Neural progenitor cell (in vitro differentiated cells): Measurements from ENCODE around the gene HES5. TPM values are rescaled to one million over a fixed set of nuclear protein-coding genes. Genes with fewer than 3 reads are reported as not detected.

ENCODE experiments used
- DNase-seq: peaks from one replicate; pipeline ENCODE4 v3.0.0-alpha.2; 2016; ENCODE audit warnings: low spot score
- H2AFZ ChIP-seq: fragments of 200-600 bp; sonication (generic); replicated peaks from 2 replicates; pipeline ENCODE4 v1.6.1; 2016; ENCODE audit warnings: antibody characterized with exemption
- H3F3A ChIP-seq: fragments of 200-600 bp; sonication (generic); 2 replicates; pipeline ENCODE4 v1.6.1; 2016; ENCODE audit warnings: antibody characterized with exemption, low read depth
- H3K27ac ChIP-seq: fragments of 200-600 bp; sonication (generic); 2 replicates; pipeline ENCODE4 v1.5.1; 2016; ENCODE audit warnings: mild to moderate bottlenecking
- H3K27me3 ChIP-seq: fragments of 200-600 bp; sonication (generic); 2 replicates; pipeline ENCODE4 v1.6.1; 2016; ENCODE audit warnings: mild to moderate bottlenecking, moderate library complexity
- H3K36me3 ChIP-seq: fragments of 200-600 bp; sonication (generic); 2 replicates; pipeline ENCODE4 v1.5.1; 2016
- H3K4me1 ChIP-seq: fragments of 200-600 bp; sonication (generic); 2 replicates; pipeline ENCODE4 v1.6.1; 2016; ENCODE audit warnings: mixed run types
- H3K4me2 ChIP-seq: fragments of 200-600 bp; sonication (generic); 2 replicates; pipeline ENCODE4 v1.6.1; 2016
- H3K4me3 ChIP-seq: fragments of 200-600 bp; sonication (generic); 2 replicates; pipeline ENCODE4 v1.5.1; 2016
- H3K79me2 ChIP-seq: fragments of 200-600 bp; sonication (generic); 2 replicates; pipeline ENCODE4 v1.6.1; 2016; ENCODE audit warnings: low read depth
- H3K9ac ChIP-seq: fragments of 200-600 bp; sonication (generic); 2 replicates; pipeline ENCODE4 v1.6.1; 2016
- H3K9me3 ChIP-seq: fragments of 200-600 bp; sonication (generic); 2 replicates; pipeline ENCODE4 v1.5.1; 2016; ENCODE audit warnings: low read depth
- H4K20me1 ChIP-seq: fragments of 200-600 bp; sonication (generic); 2 replicates; pipeline ENCODE4 v1.6.1; 2016; ENCODE audit warnings: low read depth
- H3K27ac Mint-ChIP-seq: 3 replicates; pipeline ENCODE4 v1.8.0; 2021; ENCODE audit warnings: mixed read lengths
- H3K27me3 Mint-ChIP-seq: 2 replicates; pipeline ENCODE4 v1.8.0; 2022; ENCODE audit warnings: low read depth, mild to moderate bottlenecking, inconsistent platforms, moderate library complexity, mixed read lengths; ENCODE audit not compliant: insufficient read depth
- H3K36me3 Mint-ChIP-seq: 3 replicates; pipeline ENCODE4 v1.8.0; 2021; ENCODE audit warnings: mixed read lengths
- H3K4me1 Mint-ChIP-seq: 3 replicates; pipeline ENCODE4 v1.8.0; 2021; ENCODE audit warnings: mixed read lengths
- H3K4me3 Mint-ChIP-seq: 3 replicates; pipeline ENCODE4 v1.8.0; 2021; ENCODE audit warnings: mild to moderate bottlenecking, moderate library complexity, mixed read lengths
- H3K9me3 Mint-ChIP-seq: 3 replicates; pipeline ENCODE4 v1.8.0; 2020; ENCODE audit warnings: mixed read lengths
- EZH2 ChIP-seq: fragments of 200-600 bp; sonication (generic); IDR thresholded peaks from 2 replicates; pipeline ENCODE4 v1.6.1; 2017; ENCODE audit warnings: antibody characterized with exemption, mild to moderate bottlenecking, moderate library complexity
- EZH2phosphoT487 ChIP-seq: fragments of 200-600 bp; sonication (generic); IDR thresholded peaks from 2 replicates; pipeline ENCODE4 v1.6.1; 2017; ENCODE audit warnings: antibody characterized with exemption
- total RNA-seq: library from RNA; depleted of rRNA; stranded (reverse); fragments of >200 nt; gene quantifications from 2 replicates; pipeline ENCODE4 v1.2.3, GENCODE V29; 2015; ENCODE audit warnings: low replicate concordance
- TF ChIP-seq, protein P1 (sequence below): fragments of 200-600 bp; sonication (generic); IDR thresholded peaks from 2 replicates; pipeline ENCODE4 v1.5.1; 2017; ENCODE audit warnings: antibody characterized with exemption, mild to moderate bottlenecking

Gene HES5
- total RNA-seq, 1 donor from 2014 or later, result 6.4 TPM

DNA sequence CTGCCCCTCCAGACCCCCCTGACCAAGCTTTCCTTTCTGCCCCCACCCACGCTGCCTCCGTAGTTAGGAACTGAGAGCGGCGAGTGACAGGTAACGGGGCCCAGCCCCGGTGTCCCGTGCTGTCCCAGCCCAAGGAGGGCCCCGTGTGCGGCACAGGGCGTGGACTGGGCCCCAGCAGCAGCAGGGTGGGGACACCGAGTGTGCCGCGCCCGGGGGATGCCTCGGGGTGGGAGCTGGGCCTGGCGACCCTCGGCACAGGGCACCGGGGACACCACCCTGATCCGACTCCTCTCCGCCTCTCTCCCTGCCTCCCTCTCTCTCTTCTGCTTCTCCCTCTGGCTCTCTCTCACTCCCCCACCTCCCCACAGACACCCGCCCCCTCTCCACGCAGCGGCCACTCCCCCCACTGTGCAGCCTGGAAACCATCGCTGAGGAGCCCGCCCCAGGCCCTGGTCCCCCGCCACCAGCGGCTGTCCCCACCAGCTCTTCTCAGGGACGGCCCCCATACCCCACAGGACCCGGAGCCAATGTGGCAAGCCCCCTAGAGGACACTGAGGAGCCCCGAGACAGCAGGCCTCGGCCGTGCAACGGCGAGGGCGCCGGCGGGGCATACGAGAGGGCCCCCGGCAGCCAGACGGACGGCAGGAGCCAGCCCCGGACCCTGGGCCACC is 26.4 kb downstream of the HES5 start:
- no peaks in the 10 kb centered on the region for H3K36me3 ChIP-seq
- DNase-seq, result peak; percentile 39

DNA sequence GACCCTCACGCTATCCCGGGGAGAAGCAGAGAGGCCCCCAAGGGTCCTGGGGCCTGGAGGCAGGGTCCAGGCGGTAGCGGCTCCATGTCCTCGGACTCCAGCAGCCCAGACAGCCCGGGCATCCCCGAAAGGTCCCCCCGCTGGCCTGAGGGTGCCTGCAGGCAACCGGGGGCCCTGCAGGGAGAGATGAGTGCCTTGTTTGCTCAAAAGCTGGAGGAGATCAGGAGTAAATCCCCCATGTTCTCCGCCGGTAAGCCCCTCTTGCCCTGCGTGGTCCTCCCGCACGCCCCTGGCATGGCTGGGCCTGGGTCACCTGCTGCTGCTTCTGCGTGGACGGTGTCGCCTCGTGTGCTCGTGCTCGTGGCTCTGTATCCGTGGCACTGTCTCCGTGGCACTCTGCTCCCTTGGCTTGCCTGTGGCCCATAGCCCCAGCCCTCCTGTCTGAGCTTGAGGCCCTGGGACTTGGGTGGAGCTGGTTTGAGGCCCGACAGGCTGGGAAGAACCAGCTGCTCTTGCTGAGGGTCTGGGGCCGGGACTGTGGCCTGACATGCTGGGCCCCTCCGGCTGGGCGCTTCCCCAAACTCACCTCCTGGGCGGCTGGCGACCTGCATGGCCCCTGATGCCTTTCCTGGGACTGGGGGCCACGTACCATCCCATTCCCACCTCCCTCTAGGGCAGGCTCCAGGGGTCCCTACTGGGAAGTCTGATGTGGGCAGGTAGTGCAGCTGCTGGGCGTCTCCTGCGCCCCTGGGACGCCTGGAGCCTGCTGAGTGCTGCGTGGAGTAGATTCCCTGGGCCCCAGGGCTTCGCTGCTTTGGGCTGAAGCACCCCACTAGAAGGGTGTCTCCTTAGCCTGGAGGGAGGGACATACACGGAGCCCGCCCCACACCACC is 27.2 kb downstream of the HES5 start:
- no peaks in the 10 kb centered on the region for H3K9me3 Mint-ChIP-seq
- TF ChIP-seq EZH2phosphoT487, result no peak
- TF ChIP-seq, protein P1, sequence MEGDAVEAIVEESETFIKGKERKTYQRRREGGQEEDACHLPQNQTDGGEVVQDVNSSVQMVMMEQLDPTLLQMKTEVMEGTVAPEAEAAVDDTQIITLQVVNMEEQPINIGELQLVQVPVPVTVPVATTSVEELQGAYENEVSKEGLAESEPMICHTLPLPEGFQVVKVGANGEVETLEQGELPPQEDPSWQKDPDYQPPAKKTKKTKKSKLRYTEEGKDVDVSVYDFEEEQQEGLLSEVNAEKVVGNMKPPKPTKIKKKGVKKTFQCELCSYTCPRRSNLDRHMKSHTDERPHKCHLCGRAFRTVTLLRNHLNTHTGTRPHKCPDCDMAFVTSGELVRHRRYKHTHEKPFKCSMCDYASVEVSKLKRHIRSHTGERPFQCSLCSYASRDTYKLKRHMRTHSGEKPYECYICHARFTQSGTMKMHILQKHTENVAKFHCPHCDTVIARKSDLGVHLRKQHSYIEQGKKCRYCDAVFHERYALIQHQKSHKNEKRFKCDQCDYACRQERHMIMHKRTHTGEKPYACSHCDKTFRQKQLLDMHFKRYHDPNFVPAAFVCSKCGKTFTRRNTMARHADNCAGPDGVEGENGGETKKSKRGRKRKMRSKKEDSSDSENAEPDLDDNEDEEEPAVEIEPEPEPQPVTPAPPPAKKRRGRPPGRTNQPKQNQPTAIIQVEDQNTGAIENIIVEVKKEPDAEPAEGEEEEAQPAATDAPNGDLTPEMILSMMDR, result no peak
- no peak for TF ChIP-seq EZH2
- Histone ChIP-seq H3F3A (no peaks in the 10 kb centered on the region), H3K79me2 (no peaks in the 10 kb centered on the region), H3K4me3 (no peak overlapping the region), H3K27me3 (no peaks in the 10 kb centered on the region), H3K9ac (no peak overlapping the region), H2AFZ (no peak overlapping the region), H3K4me1 (no peaks in the 10 kb centered on the region), H3K27ac (no peak overlapping the region), H3K4me2 (no peak overlapping the region), H4K20me1 (peaks cover 36% of the 10 kb centered on the region), H3K9me3 (no peaks in the 10 kb centered on the region), H3K36me3 (no peaks in the 10 kb centered on the region)
- no peak overlapping the region for H3K27ac Mint-ChIP-seq
- peaks cover 3% of the 10 kb centered on the region for H3K4me1 Mint-ChIP-seq
- H3K4me3 Mint-ChIP-seq, result no peak overlapping the region
- no peak for DNase-seq
- H3K36me3 Mint-ChIP-seq, result no peaks in the 10 kb centered on the region
- peaks cover 2% of the 10 kb centered on the region for H3K27me3 Mint-ChIP-seq

More for the DNA sequence above, 26.4 kb downstream of the HES5 start:
- no peaks in the 10 kb centered on the region for H3K27me3 ChIP-seq
- Mint-ChIP-seq H3K27me3 (peaks cover 2% of the 10 kb centered on the region), H3K4me3 (no peak overlapping the region), H3K27ac (no peak overlapping the region), H3K9me3 (no peaks in the 10 kb centered on the region), H3K4me1 (peaks cover 3% of the 10 kb centered on the region), H3K36me3 (peaks cover 2% of the 10 kb centered on the region)
- H3F3A ChIP-seq, result no peaks in the 10 kb centered on the region
- no peak overlapping the region for H3K9ac ChIP-seq
- TF ChIP-seq EZH2phosphoT487, result no peak
- TF ChIP-seq, protein P1, result peak; percentile 29
- H3K9me3 ChIP-seq, result no peaks in the 10 kb centered on the region
- H3K4me2 ChIP-seq, result no peak overlapping the region
- no peak overlapping the region for H2AFZ ChIP-seq
- no peaks in the 10 kb centered on the region for H3K4me1 ChIP-seq
- H3K27ac ChIP-seq, result no peak overlapping the region
- peaks cover 40% of the 10 kb centered on the region for H4K20me1 ChIP-seq
- H3K4me3 ChIP-seq, result no peak overlapping the region
- no peaks in the 10 kb centered on the region for H3K79me2 ChIP-seq

DNA sequence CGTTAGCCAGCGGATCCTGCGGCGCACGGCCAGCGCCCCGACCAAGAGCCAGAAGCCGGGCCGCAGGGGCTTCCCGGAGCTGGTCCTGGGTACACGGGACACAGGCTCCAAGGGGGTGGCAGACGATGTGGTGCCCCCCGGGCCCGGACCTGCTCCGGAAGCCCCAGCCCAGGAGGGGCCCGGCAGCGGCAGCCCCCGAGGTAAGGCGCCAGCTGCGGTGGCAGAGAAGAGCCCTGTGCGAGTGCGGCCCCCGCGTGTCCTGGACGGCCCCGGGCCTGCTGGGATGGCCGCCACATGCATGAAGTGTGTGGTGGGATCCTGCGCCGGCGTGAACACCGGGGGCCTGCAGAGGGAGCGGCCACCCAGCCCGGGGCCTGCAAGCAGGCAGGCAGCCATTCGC is 27.9 kb downstream of the HES5 start:
- H3K79me2 ChIP-seq, result no peaks in the 10 kb centered on the region
- H3K4me3 ChIP-seq, result no peak overlapping the region
- no peaks in the 10 kb centered on the region for H3K9me3 ChIP-seq
- Mint-ChIP-seq H3K27me3 (peaks cover 2% of the 10 kb centered on the region), H3K4me3 (no peak overlapping the region), H3K9me3 (no peaks in the 10 kb centered on the region), H3K36me3 (no peaks in the 10 kb centered on the region), H3K4me1 (peaks cover 3% of the 10 kb centered on the region), H3K27ac (no peak overlapping the region)
- H3K27me3 ChIP-seq, result no peaks in the 10 kb centered on the region
- no peak overlapping the region for H3K27ac ChIP-seq
- H3K4me2 ChIP-seq, result no peak overlapping the region
- TF ChIP-seq EZH2 (no peak), EZH2phosphoT487 (no peak)
- TF ChIP-seq, protein P1, result no peak
- no peaks in the 10 kb centered on the region for H3K4me1 ChIP-seq
- no peaks in the 10 kb centered on the region for H3K36me3 ChIP-seq
- H4K20me1 ChIP-seq, result peaks cover 29% of the 10 kb centered on the region
- no peak overlapping the region for H2AFZ ChIP-seq
- no peaks in the 10 kb centered on the region for H3F3A ChIP-seq
- no peak for DNase-seq
- H3K9ac ChIP-seq, result no peak overlapping the region
